HG02678 (cell line): ENCODE data around the gene METTL27.
"Not testable (repeated sequence)": the region's sequence is repeated elsewhere in the genome, so short reads cannot be mapped to it uniquely, and the experiment has no call there.

Experiments
- ATAC-seq: cut with Tn5 transposase; IDR thresholded peaks from one replicate; pipeline ENCODE4 v1.9.1; 2021; ENCODE audit warnings: mild to moderate bottlenecking, moderate library complexity; ENCODE audit not compliant: unreplicated experiment

METTL27 gene

DNA sequence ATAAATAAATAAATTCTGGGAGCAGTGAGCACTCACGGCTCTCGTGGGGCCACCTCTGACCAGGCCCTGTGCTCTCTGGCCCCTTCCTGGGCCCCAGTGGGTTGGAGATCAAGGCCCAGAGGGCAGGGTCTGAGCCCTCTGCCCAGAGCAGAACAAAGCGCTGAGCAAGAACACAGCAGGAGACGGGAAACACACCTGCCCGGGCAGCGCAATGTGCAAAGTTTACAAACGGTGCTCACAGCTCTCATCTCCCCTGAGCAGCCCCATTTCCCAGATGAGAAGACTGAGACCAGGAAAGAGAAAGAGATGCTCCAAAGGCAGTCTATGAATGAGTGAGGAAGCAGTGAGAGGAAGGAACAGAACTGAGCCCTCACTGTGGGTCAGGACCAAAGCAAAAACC, 3.0 kb downstream of the METTL27 start:
- no peak for ATAC-seq

DNA sequence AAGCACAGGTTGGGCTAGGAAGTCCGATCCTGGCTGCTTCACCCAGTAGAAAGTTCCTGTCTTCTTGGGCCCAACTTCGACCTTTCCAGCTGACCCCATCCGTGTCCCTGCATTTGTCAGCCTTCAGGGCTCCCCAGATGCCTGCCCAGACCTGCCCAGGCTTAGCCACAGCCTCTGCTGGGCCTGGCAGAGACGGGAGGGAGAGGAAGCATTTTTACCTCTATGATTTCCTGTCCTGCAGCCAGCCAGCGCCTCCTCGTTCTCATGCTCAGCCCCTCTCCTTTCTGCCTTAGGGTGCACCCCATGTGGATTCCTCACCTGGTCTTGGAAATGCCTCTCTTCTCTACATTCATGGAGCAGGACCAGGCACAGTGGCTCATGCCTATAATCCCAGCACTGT, 3.7 kb downstream of the METTL27 start:
- no peak for ATAC-seq

DNA sequence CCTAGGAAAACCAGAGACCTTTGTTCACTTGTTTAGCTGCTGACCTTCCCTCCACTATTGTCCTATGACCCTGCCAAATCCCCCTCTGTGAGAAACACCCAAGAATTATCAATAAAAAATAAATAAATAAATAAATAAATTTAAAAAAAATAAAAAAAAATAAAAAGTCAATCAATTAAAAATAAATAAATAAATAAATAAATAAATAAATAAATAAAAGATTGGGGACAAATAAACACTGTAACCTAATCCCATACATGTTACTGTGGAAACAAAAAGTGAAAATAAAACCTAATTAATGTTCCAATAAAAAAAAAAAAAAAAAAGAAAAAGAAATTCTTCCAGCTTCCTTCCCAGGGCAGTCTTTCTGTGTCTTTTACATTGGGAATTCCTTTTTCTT, 5.1 kb downstream of the METTL27 start:
- ATAC-seq = not testable (repeated sequence)

DNA sequence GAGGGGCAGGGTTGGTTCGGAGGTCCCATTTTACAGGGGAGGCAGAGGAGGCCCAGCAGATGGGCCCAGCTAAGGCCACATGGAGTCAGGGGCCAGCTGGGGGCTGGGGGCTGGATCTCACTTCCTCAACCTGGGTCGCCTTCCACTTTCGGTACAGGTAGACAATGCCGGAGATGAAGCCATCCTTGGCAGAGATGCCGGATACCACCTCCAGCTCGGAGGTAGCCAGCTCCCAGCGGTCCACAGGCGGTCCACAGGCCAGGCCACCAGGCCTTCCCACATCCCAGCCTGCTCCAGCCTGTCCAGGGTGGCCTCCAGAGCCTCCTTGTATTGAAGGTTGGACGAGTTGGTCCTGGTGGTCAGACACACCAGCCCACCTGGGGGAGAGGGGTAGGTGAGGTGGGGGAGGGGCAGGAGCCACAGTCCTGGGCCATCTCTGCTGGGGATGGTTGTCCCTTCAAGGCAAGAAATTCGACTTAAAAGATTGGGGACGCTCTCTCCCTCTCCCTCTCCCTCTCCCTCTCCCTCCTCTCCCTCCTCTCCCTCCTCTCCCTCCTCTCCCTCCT, 7.6 kb downstream of the METTL27 start:
- no peak for ATAC-seq

DNA sequence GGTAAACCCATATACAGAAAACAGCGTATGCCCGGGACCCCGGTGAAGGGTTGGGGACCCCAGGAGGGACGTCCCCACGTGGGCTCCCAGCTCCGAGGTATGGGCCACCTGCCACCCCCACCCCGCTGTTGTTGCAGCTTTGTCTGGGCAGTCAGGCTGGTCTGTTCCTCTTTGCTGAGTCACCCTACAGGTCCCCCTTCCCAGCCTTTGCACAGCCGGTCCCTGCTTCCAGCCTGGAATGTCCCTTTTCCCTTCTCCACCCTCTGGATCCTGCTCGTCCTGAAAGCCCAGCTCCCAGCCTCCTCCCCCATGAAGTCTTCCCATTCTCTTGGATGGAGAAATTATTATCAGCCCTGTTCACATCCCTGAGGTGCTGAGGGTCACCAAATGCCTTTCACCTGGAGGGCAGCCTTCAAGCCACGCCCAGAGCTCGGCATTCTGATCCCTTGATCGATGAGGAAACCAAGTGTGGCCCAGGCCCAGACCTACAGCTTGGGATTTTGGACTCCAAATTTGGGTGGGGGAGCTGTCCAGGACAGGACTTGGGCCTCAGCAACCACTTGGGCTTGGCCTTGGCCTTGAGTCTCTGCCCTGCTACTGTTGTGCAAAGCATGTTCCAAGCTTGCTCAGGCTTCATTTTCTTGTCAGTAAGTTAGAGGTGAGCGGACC, 8.9 kb downstream of the METTL27 start:
- ATAC-seq = no peak

DNA sequence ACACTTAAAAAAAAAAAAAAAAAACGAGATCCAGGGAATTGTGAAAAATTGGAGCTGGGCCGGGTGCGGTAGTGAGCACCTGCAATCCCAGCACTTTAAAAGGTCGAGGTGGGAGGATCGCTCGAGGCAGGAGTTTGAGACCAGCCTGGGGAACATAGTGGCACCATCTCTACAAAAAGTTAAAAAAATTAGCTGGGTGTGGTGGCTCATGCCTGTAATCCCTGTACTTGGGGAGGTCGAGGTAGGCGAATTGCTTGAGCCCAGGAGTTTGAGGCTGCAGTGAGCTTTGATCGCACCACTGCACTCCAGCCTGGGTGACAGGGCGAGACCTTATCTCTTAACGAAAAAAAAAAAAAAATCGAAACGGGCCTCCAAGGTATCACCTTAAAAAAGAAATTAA, 9.5 kb downstream of the METTL27 start:
- no peak for ATAC-seq

DNA sequence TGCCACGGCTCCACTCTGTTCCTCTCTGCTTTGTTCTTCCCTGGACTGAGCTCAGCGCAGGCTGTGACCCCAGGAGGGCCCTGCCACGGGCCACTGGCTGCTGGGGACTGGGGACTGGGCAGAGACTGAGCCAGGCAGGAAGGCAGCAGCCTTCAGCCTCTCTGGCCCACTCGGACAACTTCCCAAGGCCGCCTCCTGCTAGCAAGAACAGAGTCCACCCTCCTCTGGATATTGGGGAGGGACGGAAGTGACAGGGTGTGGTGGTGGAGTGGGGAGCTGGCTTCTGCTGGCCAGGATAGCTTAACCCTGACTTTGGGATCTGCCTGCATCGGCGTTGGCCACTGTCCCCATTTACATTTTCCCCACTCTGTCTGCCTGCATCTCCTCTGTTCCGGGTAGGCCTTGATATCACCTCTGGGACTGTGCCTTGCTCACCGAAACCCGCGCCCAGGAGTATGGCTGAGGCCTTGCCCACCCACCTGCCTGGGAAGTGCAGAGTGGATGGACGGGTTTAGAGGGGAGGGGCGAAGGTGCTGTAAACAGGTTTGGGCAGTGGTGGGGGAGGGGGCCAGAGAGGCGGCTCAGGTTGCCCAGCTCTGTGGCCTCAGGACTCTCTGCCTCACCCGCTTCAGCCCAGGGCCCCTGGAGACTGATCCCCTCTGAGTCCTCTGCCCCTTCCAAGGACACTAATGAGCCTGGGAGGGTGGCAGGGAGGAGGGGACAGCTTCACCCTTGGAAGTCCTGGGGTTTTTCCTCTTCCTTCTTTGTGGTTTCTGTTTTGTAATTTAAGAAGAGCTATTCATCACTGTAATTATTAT, 10.3 kb downstream of the METTL27 start:
- ATAC-seq = no peak

DNA sequence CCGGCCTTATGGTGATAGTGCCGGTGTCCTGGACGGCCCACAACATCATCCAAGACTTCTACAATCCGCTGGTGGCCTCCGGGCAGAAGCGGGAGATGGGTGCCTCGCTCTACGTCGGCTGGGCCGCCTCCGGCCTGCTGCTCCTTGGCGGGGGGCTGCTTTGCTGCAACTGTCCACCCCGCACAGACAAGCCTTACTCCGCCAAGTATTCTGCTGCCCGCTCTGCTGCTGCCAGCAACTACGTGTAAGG, 10.8 kb downstream of the METTL27 start:
- no peak for ATAC-seq

DNA sequence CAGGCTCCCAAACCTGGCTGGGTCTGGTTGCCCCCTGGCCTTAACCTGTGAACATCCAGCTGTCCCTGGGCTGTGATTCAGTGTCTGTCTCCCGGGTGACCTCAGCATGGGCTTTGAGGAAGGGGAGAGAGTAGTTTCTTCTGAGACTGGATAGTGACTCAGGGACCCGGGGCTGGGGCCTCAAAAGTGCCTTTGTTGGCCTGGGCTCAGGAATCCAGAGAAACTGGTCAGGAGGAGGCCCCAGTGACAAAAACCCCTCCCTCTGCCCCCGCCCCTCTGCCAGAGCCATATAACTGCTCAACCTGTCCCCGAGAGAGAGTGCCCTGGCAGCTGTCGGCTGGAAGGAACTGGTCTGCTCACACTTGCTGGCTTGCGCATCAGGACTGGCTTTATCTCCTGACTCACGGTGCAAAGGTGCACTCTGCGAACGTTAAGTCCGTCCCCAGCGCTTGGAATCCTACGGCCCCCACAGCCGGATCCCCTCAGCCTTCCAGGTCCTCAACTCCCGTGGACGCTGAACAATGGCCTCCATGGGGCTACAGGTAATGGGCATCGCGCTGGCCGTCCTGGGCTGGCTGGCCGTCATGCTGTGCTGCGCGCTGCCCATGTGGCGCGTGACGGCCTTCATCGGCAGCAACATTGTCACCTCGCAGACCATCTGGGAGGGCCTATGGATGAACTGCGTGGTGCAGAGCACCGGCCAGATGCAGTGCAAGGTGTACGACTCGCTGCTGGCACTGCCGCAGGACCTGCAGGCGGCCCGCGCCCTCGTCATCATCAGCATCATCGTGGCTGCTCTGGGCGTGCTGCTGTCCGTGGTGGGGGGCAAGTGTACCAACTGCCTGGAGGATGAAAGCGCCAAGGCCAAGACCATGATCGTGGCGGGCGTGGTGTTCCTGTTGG, 11.4 kb downstream of the METTL27 start, which contains the start of gene CLDN4:
CLDN4 (plus strand) TSS at position 316 of the 903 bp plus-strand sequence; CDS start at position 522, 206 bp downstream.
- ATAC-seq = no peak

DNA sequence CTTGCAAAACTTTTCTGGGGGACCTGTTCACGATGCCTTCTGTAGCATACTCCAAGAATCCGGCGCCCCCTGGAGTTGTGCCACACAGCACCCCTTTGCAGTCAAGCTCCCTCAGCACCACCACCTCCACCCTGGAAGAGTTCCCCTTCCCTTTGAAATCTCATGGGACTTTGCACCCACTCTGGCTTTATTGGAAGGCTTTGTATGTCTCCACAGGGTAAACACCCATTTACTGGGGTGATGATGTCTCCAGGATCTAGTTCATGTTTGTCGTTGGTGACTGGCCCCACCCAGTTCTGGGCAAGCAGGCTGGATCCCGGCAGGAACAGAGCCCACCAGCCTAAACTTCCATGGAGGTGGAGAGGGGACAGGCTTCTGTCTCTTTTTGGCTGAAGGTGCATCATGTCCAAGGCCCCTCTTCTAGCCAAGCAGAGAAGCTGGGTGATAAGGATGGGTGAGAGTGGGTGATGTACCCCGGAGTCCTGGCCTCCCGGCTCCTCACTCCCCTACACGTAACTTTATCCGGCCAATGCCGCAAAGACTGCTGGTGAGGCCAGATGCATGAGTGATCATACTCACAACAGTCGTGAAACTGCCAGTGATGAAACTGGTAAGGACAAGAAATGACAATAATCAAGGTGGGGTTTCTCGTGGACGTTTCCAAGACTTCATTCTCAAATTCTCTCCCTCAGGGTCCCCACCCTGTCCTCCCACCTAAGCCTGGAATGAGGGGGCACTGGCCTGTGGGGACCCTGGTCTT, 12.2 kb downstream of the METTL27 start:
- ATAC-seq = no peak

DNA sequence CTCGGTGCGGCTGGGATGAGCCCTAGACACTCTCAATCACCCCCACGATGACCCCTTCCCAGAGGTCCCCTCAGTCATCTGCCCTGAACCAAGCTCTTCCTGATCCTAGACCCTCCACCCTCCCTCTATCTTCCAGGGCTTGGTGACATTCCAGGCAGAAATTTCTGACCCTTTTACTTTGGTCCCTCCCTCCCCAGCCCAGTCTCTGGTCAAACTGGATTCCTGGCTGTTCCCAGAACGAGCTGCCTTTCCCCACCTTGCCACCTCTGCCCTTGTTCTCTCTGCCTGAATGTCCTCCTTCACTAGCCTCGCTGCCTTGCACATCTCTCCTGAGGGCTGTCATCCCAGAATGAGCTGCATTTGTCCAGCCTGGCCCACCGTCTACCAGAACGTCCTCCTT, 12.8 kb downstream of the METTL27 start:
- no peak for ATAC-seq

DNA sequence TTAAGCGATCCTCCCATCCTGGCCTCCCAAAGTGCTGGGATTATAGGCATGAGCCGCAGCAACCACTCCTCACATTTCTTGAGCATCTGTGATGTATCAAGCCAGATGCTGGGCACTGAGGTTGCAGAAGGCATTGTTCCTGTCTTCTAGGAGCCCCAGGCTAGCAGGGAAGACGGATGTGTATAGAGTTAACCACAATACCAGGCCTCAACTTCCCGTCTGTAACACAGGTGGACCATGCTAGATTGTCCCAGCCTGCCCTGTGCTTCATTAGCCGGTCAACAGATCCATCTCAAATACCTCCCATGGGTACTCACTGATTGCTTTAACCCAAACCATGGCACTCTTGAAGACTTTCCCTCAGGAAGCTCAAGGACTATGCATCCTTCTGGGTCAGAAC, 13.3 kb downstream of the METTL27 start:
- no peak for ATAC-seq

DNA sequence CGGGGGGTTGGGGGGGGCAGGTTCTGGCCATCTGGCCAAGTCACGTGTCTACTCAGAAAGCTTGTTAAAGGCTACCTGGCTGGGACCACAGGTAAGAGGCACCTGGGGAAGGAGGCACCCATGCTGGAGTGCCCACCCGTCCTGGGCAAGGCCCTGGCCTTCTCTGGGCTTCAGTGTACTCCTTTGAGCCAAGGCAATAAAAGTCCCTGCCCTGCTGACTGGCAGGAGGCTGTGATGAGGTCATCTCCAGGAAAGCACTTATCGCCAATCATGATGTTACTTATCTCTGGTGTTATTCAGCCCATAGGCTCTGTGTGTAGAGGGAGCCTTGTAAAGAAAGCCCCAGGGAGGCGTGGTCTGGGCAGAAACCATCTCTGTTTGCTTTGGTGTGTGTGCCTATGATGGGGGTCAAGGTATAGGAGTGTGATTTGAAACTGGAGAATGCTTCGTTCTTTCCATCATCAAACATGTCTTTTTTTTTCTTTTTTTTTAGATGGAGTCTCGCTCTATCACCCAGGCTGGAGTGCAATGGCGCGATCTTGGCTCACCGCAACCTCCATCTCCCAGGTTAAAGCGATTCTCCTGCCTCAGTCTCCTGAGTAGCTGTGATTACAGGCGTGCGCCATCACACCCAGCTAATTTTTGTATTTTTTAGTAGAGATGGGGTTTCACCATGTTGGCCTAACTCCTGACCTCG, 14.1 kb downstream of the METTL27 start:
- ATAC-seq = no peak

DNA sequence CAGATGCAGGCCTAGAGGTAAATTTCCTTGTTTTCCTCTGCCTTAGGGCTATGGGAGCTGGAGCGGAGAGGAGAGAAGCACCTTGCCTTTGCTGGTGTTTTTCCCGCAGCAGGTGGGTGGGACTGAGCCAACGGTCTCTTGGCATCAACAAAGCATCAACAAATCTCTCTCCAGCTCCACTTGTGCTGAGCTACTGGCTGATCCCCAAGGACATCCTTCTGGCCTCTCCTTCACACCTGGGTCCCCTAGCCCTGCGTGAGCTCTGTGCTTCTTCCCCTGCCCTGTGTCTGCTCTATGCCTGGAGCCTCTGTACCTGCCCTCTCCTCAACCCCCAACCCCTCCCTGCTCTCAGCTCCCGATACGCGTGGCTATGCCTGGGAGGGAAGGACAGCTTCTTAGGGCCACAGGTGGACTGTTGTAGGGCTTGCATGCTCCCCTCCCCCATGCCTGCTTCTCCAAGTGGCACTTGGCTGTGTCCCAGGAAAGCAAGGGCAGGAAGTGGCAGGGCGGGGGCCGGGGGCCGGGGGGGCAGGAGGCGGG, 14.7 kb downstream of the METTL27 start:
- no peak for ATAC-seq

DNA sequence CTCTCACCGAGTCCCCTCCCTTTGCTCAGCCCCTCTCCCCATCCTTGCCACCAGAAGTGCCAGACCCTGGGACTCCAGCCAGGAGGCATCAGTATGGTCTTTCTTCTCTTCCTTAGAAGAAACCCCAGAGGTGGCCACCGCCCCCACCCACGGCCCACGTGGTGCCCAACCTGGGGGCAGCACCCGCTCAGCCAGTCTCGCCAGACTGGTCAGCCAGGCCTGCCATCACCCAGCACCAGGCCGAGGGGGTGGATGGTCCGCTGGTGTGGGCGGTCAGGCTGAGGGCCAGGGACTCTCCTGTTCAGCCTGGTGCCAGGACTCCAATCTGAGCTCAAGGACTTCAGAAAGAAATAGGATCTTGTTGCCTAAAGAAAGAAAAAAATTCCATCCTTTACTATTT, 17.3 kb downstream of the METTL27 start:
- ATAC-seq = no peak

DNA sequence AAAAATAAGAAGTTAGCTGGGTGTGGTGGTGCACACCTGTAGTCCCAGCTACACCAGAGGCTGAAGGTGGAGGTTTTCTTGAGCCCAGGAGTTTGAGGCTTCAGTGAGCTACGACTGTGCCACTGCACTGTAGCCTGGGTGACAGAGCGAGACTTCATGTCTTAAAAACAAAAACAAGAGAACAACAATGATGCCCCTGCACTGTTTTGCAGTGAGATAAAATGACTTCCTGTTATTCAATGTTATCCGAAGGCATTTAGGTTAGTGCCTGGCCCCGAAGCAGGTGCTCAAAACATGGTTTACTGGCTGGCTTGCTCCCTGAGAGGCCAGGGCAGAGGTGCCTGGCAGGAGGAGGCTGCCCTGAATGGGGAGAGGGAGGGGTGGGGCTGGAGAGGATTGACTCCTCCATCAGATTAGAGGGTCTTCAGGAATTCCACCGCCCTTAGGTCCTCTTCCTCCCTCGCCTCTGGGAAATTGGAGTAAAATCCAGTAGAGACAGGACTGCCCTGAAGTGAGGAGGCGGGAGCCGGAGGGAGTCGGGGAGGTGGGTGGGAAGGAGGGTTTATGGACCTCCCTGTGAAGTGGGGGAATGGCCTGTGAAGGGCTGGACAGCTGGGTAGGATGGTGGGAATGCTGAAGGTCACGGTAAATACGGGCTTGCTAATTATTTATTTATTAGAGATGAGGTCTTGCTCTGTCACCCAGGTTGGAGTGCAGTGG, 18.3 kb downstream of the METTL27 start:
- ATAC-seq = no peak

DNA sequence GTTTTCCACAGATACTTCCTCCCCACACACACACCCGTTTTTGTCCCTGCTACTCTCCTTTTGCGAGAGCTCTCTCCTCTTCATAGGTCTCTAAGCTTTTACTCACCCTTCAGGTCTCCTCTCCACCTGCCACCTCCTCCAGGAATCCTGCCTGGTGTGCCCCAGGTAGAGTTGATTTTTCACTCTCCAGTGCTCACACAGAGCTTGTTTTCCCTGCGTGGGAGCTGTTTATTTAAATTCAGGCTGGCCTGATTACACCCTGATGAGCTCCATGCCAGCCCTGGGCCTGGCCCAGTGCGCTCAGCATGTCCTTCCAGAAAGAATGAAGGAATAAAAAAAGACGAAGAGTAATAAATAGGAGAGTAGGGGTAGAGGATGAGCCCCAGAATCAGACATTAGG, 19.1 kb downstream of the METTL27 start:
- ATAC-seq = no peak

DNA sequence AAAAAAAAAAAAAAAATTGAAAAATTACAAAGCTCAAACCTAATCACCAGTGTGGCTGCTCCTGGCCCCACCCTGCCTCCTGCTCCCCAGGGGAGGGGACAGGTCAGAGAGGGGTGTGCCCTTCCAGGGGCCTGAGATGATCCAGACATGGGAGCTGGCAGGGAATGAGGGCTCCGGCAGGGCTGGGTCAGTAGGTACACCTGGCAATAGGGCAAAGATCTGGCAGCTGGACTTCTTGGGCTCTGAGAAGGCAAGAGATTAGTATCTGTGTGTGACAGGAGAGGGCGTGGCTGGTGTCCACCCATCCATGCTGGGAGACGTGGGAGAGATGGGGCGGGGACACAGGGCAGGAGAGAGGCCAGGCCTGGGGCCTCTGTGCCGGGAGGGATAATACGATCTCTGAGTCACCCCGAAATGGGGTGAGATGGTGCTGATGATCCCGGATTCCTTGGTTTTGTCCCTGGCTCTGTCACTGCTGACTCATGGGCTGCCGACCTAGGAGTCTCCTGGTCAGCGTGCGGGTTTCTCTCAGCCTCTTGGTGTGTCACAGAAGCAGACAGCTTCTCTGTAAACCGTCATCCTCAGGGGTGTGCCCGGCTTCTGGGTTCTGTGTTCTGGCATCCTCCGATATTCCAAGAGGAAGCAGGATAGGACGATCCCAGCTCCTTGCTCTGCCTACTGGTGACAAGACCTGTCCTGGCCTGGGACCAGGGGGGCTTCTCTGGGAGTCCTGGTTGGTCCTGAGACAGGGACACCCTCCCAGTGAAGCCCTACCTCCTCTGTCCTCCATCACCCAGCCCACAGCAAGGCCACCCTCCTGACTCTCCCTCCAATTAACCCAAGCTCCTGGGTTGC, 19.8 kb downstream of the METTL27 start:
- no peak for ATAC-seq
